Measurements from ENCODE around the gene ALAS1. TPM values are rescaled to one million over a fixed set of nuclear protein-coding genes. Genes with fewer than 3 reads are reported as not detected.

Gene ALAS1
- total RNA-seq, 6 experiments from 2014 or later, result 73.4 to 783 (median 147) TPM

DNA sequence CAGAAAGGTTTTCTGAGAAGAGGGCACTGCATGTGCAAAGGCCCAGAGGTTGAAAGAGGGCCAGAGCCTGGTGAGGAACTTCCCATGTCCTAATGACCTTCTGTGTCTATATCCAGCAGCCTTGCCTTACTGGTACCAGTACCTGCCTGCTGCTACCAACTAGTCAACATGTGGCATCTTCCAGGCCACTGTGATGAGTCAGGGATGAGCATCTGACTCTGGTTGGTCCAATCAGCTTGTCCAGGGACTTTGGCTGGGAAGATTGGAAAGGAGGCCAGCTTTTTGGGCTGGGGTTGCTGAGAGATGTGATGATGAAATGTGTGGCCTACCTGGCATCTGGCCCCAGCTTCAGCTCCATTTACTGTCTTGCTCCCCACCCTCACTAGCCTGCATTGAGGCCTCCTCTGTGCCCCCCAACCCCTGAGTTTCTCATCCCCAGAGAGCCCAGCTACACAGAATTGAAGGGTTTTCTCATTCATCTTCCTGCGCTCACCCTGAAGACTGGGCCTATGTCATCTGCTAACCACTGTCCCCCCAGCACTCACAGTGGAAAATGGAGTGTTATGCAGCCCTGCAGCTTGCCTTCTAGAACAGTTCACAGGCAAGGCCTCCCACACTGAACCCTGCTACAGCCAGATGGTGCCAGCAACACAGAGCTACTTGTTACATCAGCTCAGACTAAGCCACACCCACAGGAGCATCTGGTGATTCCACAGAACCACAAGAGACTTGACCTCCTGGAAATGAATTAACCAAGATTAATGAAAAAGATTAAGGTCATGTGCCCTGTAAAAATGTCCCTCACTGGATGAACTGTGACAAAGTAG is 42.3 kb downstream of the ALAS1 start:
- Histone ChIP-seq H3K36me3 (no peaks in the 10 kb centered on the region), H3K27ac (peak overlapping the region in 2 of 3 donors; percentile 83 to 94), H3K27me3 (no peaks in the 10 kb centered on the region), H3K4me1 (peaks cover 0 to 35% (median 16%) of the 10 kb centered on the region in 4 donors), H3K9me3 (no peaks in the 10 kb centered on the region), H3K4me3 (no peak overlapping the region)
- TF ChIP-seq POLR2A (IDR thresholded peaks at IDR 0.05) (no peak), CTCF (IDR thresholded peaks at IDR 0.05) (peak in 1 of 4 donors; percentile 14)
- WGBS (ENCODE audit: insufficient coverage, low coverage, low lambda C conversion rate, missing lambda C conversion rate), result no CpG with 5 or more reads among the region's 1 CpG
- intact Hi-C loops (cut with DNase I), result no loop called here
- ATAC-seq, result peak; percentile 28 to 42 (median 41)
- peak; percentile 43 to 72 (median 68) for DNase-seq

GRCh38 chr3:52240886-52241370 is 43.0 kb downstream of the ALAS1 start:
- ATAC-seq (no peak), DNase-seq (no peak)
- intact Hi-C loops (cut with DNase I), result no loop called here
- H3K4me1 ChIP-seq, result peaks cover 0 to 36% (median 16%) of the 10 kb centered on the region in 4 donors
- TF ChIP-seq CTCF (IDR thresholded peaks at IDR 0.05) (no peak), POLR2A (IDR thresholded peaks at IDR 0.05) (no peak)
- no peak overlapping the region for H3K27ac ChIP-seq
- H3K4me3 ChIP-seq, result no peak overlapping the region
- 61% methylated on average over 4 of the region's 4 CpGs for WGBS (ENCODE audit: insufficient coverage, low coverage, low lambda C conversion rate, missing lambda C conversion rate)
- H3K27me3 ChIP-seq, result no peaks in the 10 kb centered on the region
- no peaks in the 10 kb centered on the region for H3K9me3 ChIP-seq
- H3K36me3 ChIP-seq, result no peaks in the 10 kb centered on the region

DNA sequence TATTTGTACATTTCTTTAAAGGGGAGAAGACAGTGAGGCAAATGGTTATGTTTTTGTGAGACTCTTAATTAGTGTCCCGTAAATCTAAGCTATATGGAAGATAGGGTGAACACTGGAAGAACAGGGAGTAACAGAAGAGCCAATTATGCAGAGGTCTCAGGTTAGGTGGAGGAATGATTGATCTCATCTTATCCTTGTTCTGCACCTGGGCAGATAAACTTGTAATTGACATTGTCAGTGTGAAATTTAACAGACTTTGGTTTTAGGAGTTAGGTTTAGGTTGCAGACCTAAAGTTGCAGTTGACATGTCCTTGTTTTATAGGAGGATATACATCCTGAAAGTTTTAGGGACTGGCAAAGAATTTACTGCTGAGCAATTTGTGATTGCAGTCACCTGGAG is 44.1 kb downstream of the ALAS1 start:
- Histone ChIP-seq H3K4me3 (no peak overlapping the region), H3K9me3 (no peaks in the 10 kb centered on the region), H3K27ac (no peak overlapping the region), H3K36me3 (no peaks in the 10 kb centered on the region), H3K27me3 (no peaks in the 10 kb centered on the region), H3K4me1 (peaks cover 0 to 38% (median 16%) of the 10 kb centered on the region in 4 donors)
- intact Hi-C loops (cut with DNase I), result no loop called here
- ATAC-seq (no peak), DNase-seq (no peak)
- TF ChIP-seq CTCF (IDR thresholded peaks at IDR 0.05) (no peak), POLR2A (IDR thresholded peaks at IDR 0.05) (no peak)
- 75% methylated on average over 1 of the region's 1 CpG for WGBS (ENCODE audit: insufficient coverage, low coverage, low lambda C conversion rate, missing lambda C conversion rate)

DNA sequence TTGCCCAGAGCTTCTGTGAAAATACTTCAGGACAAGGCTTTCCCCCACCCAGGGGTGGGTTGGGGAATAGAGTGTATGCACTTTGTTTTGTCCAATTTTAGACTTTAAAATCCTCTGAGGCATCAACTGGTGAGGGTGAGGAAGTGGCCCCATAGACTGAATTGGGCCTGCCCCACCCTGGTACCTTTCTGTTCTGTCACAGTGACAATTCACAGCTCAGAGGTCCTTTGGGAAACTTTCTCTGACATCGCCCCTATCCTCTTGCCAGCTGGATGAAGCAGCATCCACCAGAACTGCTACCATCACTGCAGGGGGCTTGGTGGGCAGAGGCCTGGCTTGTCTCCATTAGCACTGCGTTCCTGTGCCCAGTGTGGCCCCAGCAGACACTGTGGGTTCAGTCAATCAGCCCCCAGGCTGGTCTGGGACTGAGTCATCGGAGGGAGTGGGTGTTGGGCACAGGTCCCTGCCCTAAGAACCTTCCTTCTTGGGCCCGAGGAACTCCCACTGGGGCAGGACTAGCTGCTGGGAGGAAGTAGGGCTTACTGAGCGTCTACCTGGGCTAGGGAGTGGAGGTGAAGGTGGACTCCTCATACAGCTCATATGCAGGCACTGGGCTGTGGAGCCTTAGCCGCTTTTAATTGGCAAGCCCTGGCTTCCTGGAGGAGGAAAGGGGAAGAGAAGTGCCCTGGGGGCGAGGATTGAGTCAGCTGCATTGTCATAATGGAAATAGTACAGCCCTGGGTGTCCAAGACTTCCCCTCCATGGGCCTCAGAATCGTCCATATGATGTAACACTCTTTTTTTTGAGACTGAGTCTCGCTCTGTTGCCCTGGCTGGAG is 46.0 kb downstream of the ALAS1 start:
- no peaks in the 10 kb centered on the region for H3K36me3 ChIP-seq
- ATAC-seq (peak in 3 of 4 donors; percentile 6 to 14 (median 6)), DNase-seq (peak in 1 of 3 donors; percentile 58)
- 68% methylated on average over 7 of the region's 9 CpGs for WGBS (ENCODE audit: insufficient coverage, low coverage, low lambda C conversion rate, missing lambda C conversion rate)
- peak overlapping the region in 2 of 3 donors; percentile 34 to 72 for H3K27ac ChIP-seq
- intact Hi-C loops (cut with DNase I), result no loop called here
- H3K4me3 ChIP-seq, result no peak overlapping the region
- no peaks in the 10 kb centered on the region for H3K9me3 ChIP-seq
- H3K27me3 ChIP-seq, result no peaks in the 10 kb centered on the region
- peaks cover 0 to 26% (median 7%) of the 10 kb centered on the region in 4 donors for H3K4me1 ChIP-seq
- TF ChIP-seq CTCF (IDR thresholded peaks at IDR 0.05) (no peak), POLR2A (IDR thresholded peaks at IDR 0.05) (no peak)
